IMR-90 (cell line): ENCODE data around the gene FGGY. TPM values are rescaled to one million over a fixed set of nuclear protein-coding genes. Genes with fewer than 3 reads are reported as not detected.

ENCODE experiments used
- ATAC-seq: fragments of 200-7000 bp; cut with Tn5 transposase; 2 replicates; pipeline ENCODE4 v1.9.1; 2020; ENCODE audit warnings: low read depth, mild to moderate bottlenecking, moderate library complexity
- BruUV-seq: library from RNA; stranded (reverse); fragments of 400-500 nt; replicated peaks from 2 replicates; lab custom pipeline; 2021; lab: Mats Ljungman, UMichigan
- CTCF ChIA-PET: fragments of 300-600 bp; formaldehyde crosslinking; extraction: SDS; loops from one replicate; lab custom pipeline; 2021; ENCODE audit warnings: antibody characterized with exemption; lab: Yijun Ruan, JAX
- POLR2A ChIA-PET: fragments of 300-600 bp; sonication (Branson Sonifier 250); formaldehyde crosslinking; loops from one replicate; lab custom pipeline; 2022; ENCODE audit warnings: antibody characterized with exemption; ENCODE audit not compliant: unreplicated experiment; lab: Charles Lee
- DNase-seq: peaks from one replicate; pipeline ENCODE4 v3.0.0; 2013
- H2AFZ ChIP-seq: replicated peaks from 2 replicates; pipeline ENCODE3; 2013; ENCODE audit warnings: low read length, mild to moderate bottlenecking; ENCODE audit not compliant: poor library complexity
- H2AK5ac ChIP-seq: 2 replicates; pipeline ENCODE4 v1.6.1; 2013; ENCODE audit warnings: low read depth, low read length, inconsistent platforms
- H2AK9ac ChIP-seq: replicated peaks from 2 replicates; pipeline ENCODE3; 2013; ENCODE audit warnings: mild to moderate bottlenecking, low read depth, low read length, moderate library complexity; ENCODE audit not compliant: poor library complexity
- H2BK120ac ChIP-seq: 2 replicates; pipeline ENCODE4 v1.6.1; 2013; ENCODE audit warnings: low read depth, low read length, inconsistent platforms
- H2BK15ac ChIP-seq: 3 replicates; pipeline ENCODE4 v1.6.1; 2013; ENCODE audit warnings: low read depth, low read length, inconsistent platforms
- H2BK20ac ChIP-seq: 2 replicates; pipeline ENCODE4 v1.6.1; 2013; ENCODE audit warnings: low read depth, mild to moderate bottlenecking, inconsistent platforms, low read length, moderate library complexity
- H2BK5ac ChIP-seq: 2 replicates; pipeline ENCODE4 v1.6.1; 2013; ENCODE audit warnings: mild to moderate bottlenecking, low read depth, low read length, inconsistent platforms; ENCODE audit not compliant: poor library complexity, severe bottlenecking
- H3K14ac ChIP-seq: replicated peaks from 2 replicates; pipeline ENCODE4 v1.6.1; 2013; ENCODE audit warnings: low read depth, low read length, inconsistent platforms
- H3K18ac ChIP-seq: 2 replicates; pipeline ENCODE4 v1.6.1; 2013; ENCODE audit warnings: low read depth, low read length, control low read depth
- H3K23ac ChIP-seq: 2 replicates; pipeline ENCODE4 v1.6.1; 2013; ENCODE audit warnings: low read depth, low read length, inconsistent platforms
- H3K27ac ChIP-seq: 2 replicates; pipeline ENCODE4 v1.5.1; 2013; ENCODE audit warnings: mild to moderate bottlenecking, control low read depth, low read length; ENCODE audit not compliant: insufficient read depth
- H3K27me3 ChIP-seq: 2 replicates; pipeline ENCODE4 v1.6.1; 2013; ENCODE audit warnings: low read length; ENCODE audit not compliant: control insufficient read depth, insufficient read depth
- H3K36me3 ChIP-seq: 2 replicates; pipeline ENCODE4 v1.6.1; 2013; ENCODE audit warnings: low read length, mixed read lengths; ENCODE audit not compliant: control insufficient read depth, insufficient read depth
- H3K4ac ChIP-seq: 2 replicates; pipeline ENCODE4 v1.6.1; 2013; ENCODE audit warnings: low read depth, low read length, inconsistent platforms
- H3K4me1 ChIP-seq: 2 replicates; pipeline ENCODE4 v1.6.1; 2013; ENCODE audit warnings: low read length, mixed read lengths; ENCODE audit not compliant: control insufficient read depth, insufficient read depth
- H3K4me2 ChIP-seq: 2 replicates; pipeline ENCODE4 v1.6.1; 2013; ENCODE audit warnings: low read depth, mild to moderate bottlenecking, control low read depth, low read length, moderate library complexity
- H3K4me3 ChIP-seq: 2 replicates; pipeline ENCODE4 v1.5.1; 2013; ENCODE audit warnings: low read depth, mild to moderate bottlenecking, control low read depth, low read length, moderate library complexity; ENCODE audit not compliant: insufficient read depth
- H3K56ac ChIP-seq: 2 replicates; pipeline ENCODE4 v1.6.1; 2013; ENCODE audit warnings: low read length, inconsistent platforms; ENCODE audit not compliant: insufficient read depth; ENCODE audit errors: extremely low read depth
- H3K79me1 ChIP-seq, 2 experiments: 2 replicates each; pipeline ENCODE4 v1.6.1; 2013; ENCODE audit warnings: low read length in 2 of 2, inconsistent platforms in 1 of 2, low read depth in 1 of 2
- H3K9ac ChIP-seq: 2 replicates; pipeline ENCODE4 v1.6.1; 2013; ENCODE audit warnings: low read depth, low read length, control low read depth
- H3K9me1 ChIP-seq: 2 replicates; pipeline ENCODE4 v1.6.1; 2013; ENCODE audit warnings: low read length, inconsistent platforms; ENCODE audit not compliant: insufficient read depth
- H3K9me3 ChIP-seq: 2 replicates; pipeline ENCODE4 v1.6.1; 2013; ENCODE audit warnings: low read length; ENCODE audit not compliant: control insufficient read depth, insufficient read depth
- H4K20me1 ChIP-seq: 2 replicates; pipeline ENCODE4 v1.6.1; 2013; ENCODE audit warnings: low read length, inconsistent platforms; ENCODE audit not compliant: insufficient read depth
- H4K5ac ChIP-seq: 2 replicates; pipeline ENCODE4 v1.6.1; 2013; ENCODE audit warnings: mild to moderate bottlenecking, low read depth, low read length, control low read depth
- H4K8ac ChIP-seq, 2 experiments: 2 replicates each; pipeline ENCODE4 v1.6.1; 2013; ENCODE audit warnings: low read depth in 2 of 2, low read length in 2 of 2, control low read depth in 1 of 2, inconsistent platforms in 1 of 2
- H4K91ac ChIP-seq: 2 replicates; pipeline ENCODE4 v1.6.1; 2013; ENCODE audit warnings: low read depth, low read length, inconsistent platforms; ENCODE audit not compliant: insufficient read depth
- BHLHE40 ChIP-seq: fragments of 150-350 bp; IDR thresholded peaks from 2 replicates; pipeline ENCODE4 v1.6.1; 2016; ENCODE audit warnings: mild to moderate bottlenecking, low read depth, low read length
- CHD1 ChIP-seq: IDR thresholded peaks from 2 replicates; pipeline ENCODE4 v1.6.1; 2012; ENCODE audit warnings: low read depth, low read length, improper control_type of control experiment
- CTCF ChIP-seq: conservative IDR thresholded peaks from 2 replicates; pipeline ENCODE4 v1.5.1; 2012; ENCODE audit warnings: mild to moderate bottlenecking, low read depth, low read length, improper control_type of control experiment
- FOS ChIP-seq: fragments of 150-350 bp; IDR thresholded peaks from 2 replicates; pipeline ENCODE4 v1.6.1; 2016; ENCODE audit warnings: low read depth, low read length
- MAFK ChIP-seq: IDR thresholded peaks from 2 replicates; pipeline ENCODE4 v1.6.1; 2012; ENCODE audit warnings: low read depth, low read length, improper control_type of control experiment
- MAZ ChIP-seq: IDR thresholded peaks from 2 replicates; pipeline ENCODE4 v1.6.1; 2012; ENCODE audit warnings: low read depth, mild to moderate bottlenecking, low read length, improper control_type of control experiment, moderate library complexity, borderline replicate concordance
- MXI1 ChIP-seq: IDR thresholded peaks from 2 replicates; pipeline ENCODE4 v1.6.1; 2012; ENCODE audit warnings: low read depth, mild to moderate bottlenecking, low read length, moderate library complexity, borderline replicate concordance
- POLR2A ChIP-seq: IDR thresholded peaks from 2 replicates; pipeline ENCODE4 v1.6.1; 2012; ENCODE audit warnings: mild to moderate bottlenecking, low read depth, low read length
- RAD21 ChIP-seq: IDR thresholded peaks from 2 replicates; pipeline ENCODE4 v1.6.1; 2012; ENCODE audit warnings: low read length, improper control_type of control experiment
- RCOR1 ChIP-seq: IDR thresholded peaks from 2 replicates; pipeline ENCODE4 v1.6.1; 2012; ENCODE audit warnings: mild to moderate bottlenecking, low read length, improper control_type of control experiment; ENCODE audit not compliant: insufficient replicate concordance
- RFX5 ChIP-seq: IDR thresholded peaks from 2 replicates; pipeline ENCODE4 v1.8.0; 2012; ENCODE audit warnings: low read depth, mild to moderate bottlenecking, low read length, moderate library complexity
- SMC3 ChIP-seq: fragments of 150-350 bp; IDR thresholded peaks from 2 replicates; pipeline ENCODE4 v1.6.1; 2016; ENCODE audit warnings: low read depth, mild to moderate bottlenecking, antibody characterized with exemption, low read length, moderate library complexity
- WGBS, 2 experiments: methylation state at CpG; one replicate each; pipeline versions ENCODE4 v1.1.5 to v1.1.7; 2013; ENCODE audit warnings: missing lambda C conversion rate in 2 of 2; ENCODE audit not compliant: insufficient read length in 1 of 2; ENCODE audit errors: extremely low coverage in 2 of 2; 5-methylcytosine and 5-hydroxymethylcytosine counted together
- dilution Hi-C: fragments of 300-500 bp; cut with HindIII; formaldehyde crosslinking; loops from one replicate; pipeline ENCODE4 v1.14.3; 2018; ENCODE audit warnings: low sequenced_read_pairs; ENCODE audit not compliant: unreplicated experiment
- in situ Hi-C: fragments of 300-500 bp; cut with MboI; formaldehyde crosslinking; loops from 3 replicates; pipeline ENCODE4 v1.14.3; 2019; ENCODE audit warnings: low sequenced_read_pairs, inconsistent platforms, mixed read lengths
- intact Hi-C: fragments of 100-400 bp; cut with micrococcal nuclease; formaldehyde crosslinking; loops from 2 replicates; pipeline ENCODE4 v1.10.0; 2022
- polyA plus RNA-seq, 3 experiments: library from polyadenylated mRNA; depleted of rRNA; stranded (reverse); fragments of >200 nt; gene quantifications; 2 replicates each; pipeline ENCODE4 v1.2.3, GENCODE V29; 2012; ENCODE audit warnings: low replicate concordance in 1 of 3
- total RNA-seq: library from RNA; depleted of rRNA; stranded (reverse); fragments of >200 nt; gene quantifications from 2 replicates; pipeline ENCODE4 v1.2.3, GENCODE V29; 2012
- TF ChIP-seq, protein P1 (sequence below): fragments of 150-350 bp; IDR thresholded peaks from 2 replicates; pipeline ENCODE4 v1.6.1; 2016; ENCODE audit warnings: low read depth, mild to moderate bottlenecking, low read length, moderate library complexity, borderline replicate concordance

Gene FGGY
- total and polyA plus RNA-seq, 2 of the 4 experiments (the other 2 are of a cell fraction), result 5.6 to 14.0 TPM

- DNase-seq, result no peak
- Histone ChIP-seq H4K8ac (no peak overlapping the region), H3K18ac (no peak overlapping the region), H2BK5ac (no peak overlapping the region), H3K4me2 (no peak overlapping the region), H4K91ac (no peak overlapping the region), H3K23ac (no peak overlapping the region), H3K79me1 (no peaks in the 10 kb centered on the region), H3K4me1 (peaks cover 2% of the 10 kb centered on the region; the same call in 1 of the 2 replicates), H2AK9ac (no peak overlapping the region), H4K5ac (no peak overlapping the region), H3K9me3 (no peaks in the 10 kb centered on the region), H3K4ac (no peak overlapping the region), H3K36me3 (0 out of 2 replicates have a peak, but pooled peaks cover 1% of the 10 kb centered on the region), H3K56ac (no peak overlapping the region), H3K27ac (no peak overlapping the region), H4K20me1 (no peaks in the 10 kb centered on the region), H3K27me3 (no peaks in the 10 kb centered on the region), H2BK15ac (no peak overlapping the region), H3K9me1 (peaks cover 2% of the 10 kb centered on the region; the same call in 1 of the 2 replicates), H2BK120ac (no peak overlapping the region), H3K4me3 (no peak overlapping the region), H3K9ac (no peak overlapping the region), H2BK20ac (no peak overlapping the region), H2AK5ac (no peak overlapping the region), H3K14ac (no peak overlapping the region), H2AFZ (no peak overlapping the region)
- ChIA-PET POLR2A (no interaction called here), CTCF (interaction anchor here (1.4 kb wide), 1 partner anchor 9 kb away, joined by 3 read pairs; no protein-coding TSS in a partner anchor)
- in situ Hi-C loops (no loop called here), dilution Hi-C loops (no loop called here), intact Hi-C loops (no loop called here)
- no CpG with 5 or more reads among the region's 3 CpGs for WGBS, 2 experiments
- BruUV-seq, result no TSS peak
- no peak for ATAC-seq
- TF ChIP-seq RFX5 (no peak), CHD1 (no peak), RAD21 (no peak), POLR2A (no peak), FOS (no peak), SMC3 (no peak), BHLHE40 (no peak), CTCF (no peak), MAFK (no peak), MAZ (no peak), RCOR1 (no peak), MXI1 (no peak)
- TF ChIP-seq, protein P1, sequence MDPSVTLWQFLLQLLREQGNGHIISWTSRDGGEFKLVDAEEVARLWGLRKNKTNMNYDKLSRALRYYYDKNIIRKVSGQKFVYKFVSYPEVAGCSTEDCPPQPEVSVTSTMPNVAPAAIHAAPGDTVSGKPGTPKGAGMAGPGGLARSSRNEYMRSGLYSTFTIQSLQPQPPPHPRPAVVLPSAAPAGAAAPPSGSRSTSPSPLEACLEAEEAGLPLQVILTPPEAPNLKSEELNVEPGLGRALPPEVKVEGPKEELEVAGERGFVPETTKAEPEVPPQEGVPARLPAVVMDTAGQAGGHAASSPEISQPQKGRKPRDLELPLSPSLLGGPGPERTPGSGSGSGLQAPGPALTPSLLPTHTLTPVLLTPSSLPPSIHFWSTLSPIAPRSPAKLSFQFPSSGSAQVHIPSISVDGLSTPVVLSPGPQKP, result no peak
These were observed 56.6 kb downstream of the FGGY start for GRCh38 chr1:59353453-59353852.
